Activated gamma-delta T cell treated with anti-CD3 and anti-CD28 coated beads, Interleukin-2, amount 50 U/mL, for 16 hours (primary cell): ENCODE measurements around the gene PFN1.

ENCODE experiments used
- DNase-seq: peaks from one replicate; pipeline ENCODE4 v3.0.0-alpha.2; 2020; ENCODE audit warnings: low read depth

Gene PFN1

GRCh38 chr17:4948166-4948930, at the start of gene PFN1:
TSS of gene PFN1 (minus strand) at chr17:4948530. CDS start at chr17:4948394, 136 bp downstream.
- DNase-seq = peak; percentile 86

- DNase-seq = peak; percentile 80
Observed at GRCh38 chr17:4997302-4998026, 49.1 kb upstream of the PFN1 start, which contains the start of the genes INCA1 and KIF1C. TSS of gene INCA1 (minus strand) at chr17:4997522. CDS start at chr17:4994437, 3,085 bp downstream. TSS of gene KIF1C (plus strand) at chr17:4997950. CDS start at chr17:5000247, 2,297 bp downstream.

- DNase-seq = no peak
Observed at GRCh38 chr17:4994081-4994595, 45.8 kb upstream of the PFN1 start.

GRCh38 chr17:4987767-4988567, 39.6 kb upstream of the PFN1 start:
- DNase-seq = no peak

- DNase-seq = peak; percentile 78
Observed at GRCh38 chr17:4986951-4987766, 38.8 kb upstream of the PFN1 start, which contains the start of gene CAMTA2. TSS of gene CAMTA2 (minus strand) at chr17:4987675. CDS start at chr17:4986222, 1,453 bp downstream.

- DNase-seq = no peak
Observed at GRCh38 chr17:4986403-4986802, 38.1 kb upstream of the PFN1 start.

- no peak for DNase-seq
Observed at GRCh38 chr17:4982305-4982704, 34.0 kb upstream of the PFN1 start.

GRCh38 chr17:4980644-4981216, 32.4 kb upstream of the PFN1 start:
- DNase-seq = no peak

GRCh38 chr17:4978726-4979125, 30.4 kb upstream of the PFN1 start:
- DNase-seq = no peak

- DNase-seq = no peak
Observed at GRCh38 chr17:4974115-4974670, 25.9 kb upstream of the PFN1 start.

- no peak for DNase-seq
Observed at GRCh38 chr17:4973256-4974114, 25.2 kb upstream of the PFN1 start.

GRCh38 chr17:4972752-4973151, 24.4 kb upstream of the PFN1 start:
- no peak for DNase-seq

- DNase-seq = no peak
Observed at GRCh38 chr17:4972322-4972721, 24.0 kb upstream of the PFN1 start.

- DNase-seq = no peak
Observed at GRCh38 chr17:4971826-4972225, 23.5 kb upstream of the PFN1 start.

GRCh38 chr17:4970273-4970672, 21.9 kb upstream of the PFN1 start:
- DNase-seq = no peak

- DNase-seq = no peak
Observed at GRCh38 chr17:4969551-4970173, 21.3 kb upstream of the PFN1 start.

GRCh38 chr17:4969047-4969550, 20.8 kb upstream of the PFN1 start:
- DNase-seq = peak; percentile 22

- no peak for DNase-seq
Observed at GRCh38 chr17:4968486-4969046, 20.2 kb upstream of the PFN1 start.
